ENCODE results near the gene RFTN1. TPM values are rescaled to one million over a fixed set of nuclear protein-coding genes. Genes with fewer than 3 reads are reported as not detected.
A peak's percentile ranks its signal among the peaks of the same experiment; 100 is the strongest.

Gene RFTN1
- total and polyA plus RNA-seq, 7 experiments from 2014 or later: 44.8 to 68.8 (median 53.2) TPM

- Mint-ChIP-seq H3K4me3 (no peak overlapping the region), H3K9me3 (peaks cover 0 to 10% (median 0%) of the 10 kb centered on the region in 11 donors), H3K4me1 (peaks cover 21 to 72% (median 54%) of the 10 kb centered on the region in 7 donors), H3K27me3 (no peaks in the 10 kb centered on the region), H3K27ac (peak overlapping the region in 3 of 9 donors; percentile 27 to 55 (median 34)), H3K36me3 (peaks cover 0 to 61% (median 29%) of the 10 kb centered on the region in 5 donors)
- CTCF ChIA-PET: interaction anchor here (1.3 kb wide), 1 partner anchor 11 kb away, joined by 5 read pairs; no protein-coding TSS in a partner anchor
- POLR2A ChIA-PET: interaction anchor here (0.5 to 1.0 kb wide), 2 partner anchors 33 to 45 kb away, joined by 3 read pairs; no protein-coding TSS in a partner anchor
- intact Hi-C loops (cut with micrococcal nuclease): no loop called here
- no peak overlapping the region for H3K27ac ChIP-seq (ENCODE audit: low read depth, low read length)
- H3K36me3 ChIP-seq (ENCODE audit: control insufficient read depth in 2 of 3, insufficient read depth in 3 of 3, low read length in 3 of 3): peaks cover 0 to 1% (median 0%) of the 10 kb centered on the region in 3 experiments
- no peaks in the 10 kb centered on the region for H3K4me1 ChIP-seq (ENCODE audit: control insufficient read depth in 2 of 2, insufficient read depth in 2 of 2, low read length in 2 of 2)
- no peaks in the 10 kb centered on the region for H3K27me3 ChIP-seq (ENCODE audit: control insufficient read depth in 2 of 2, insufficient read depth in 2 of 2, low read length in 2 of 2)
- no peak for ATAC-seq
- DNase-seq: no peak
- H3K4me3 ChIP-seq (ENCODE audit: low read length): no peak overlapping the region
- H3K9me3 ChIP-seq (ENCODE audit: control insufficient read depth in 2 of 3, low read length in 3 of 3): no peaks in the 10 kb centered on the region
Measured at GRCh38 chr3:16390581-16390980, 122.9 kb downstream of the RFTN1 start.

- peaks cover 0 to 63% (median 23%) of the 10 kb centered on the region in 5 donors for H3K36me3 Mint-ChIP-seq
- no peaks in the 10 kb centered on the region for H3K27me3 Mint-ChIP-seq
Measured at GRCh38 chr3:16388850-16389441, 124.6 kb downstream of the RFTN1 start.

GRCh38 chr3:16386561-16386960 is 126.9 kb downstream of the RFTN1 start:
- ChIA-PET CTCF (interaction anchor here (0.6 kb wide), 1 partner anchor 72 kb away, joined by 3 read pairs; no protein-coding TSS in a partner anchor), POLR2A (interaction anchor here (0.8 to 1.8 kb wide), 2 partner anchors 8 to 786 kb away, joined by 3 to 10 read pairs; no protein-coding TSS in a partner anchor)
- ATAC-seq: no peak
- intact Hi-C loops (cut with micrococcal nuclease): no loop called here
- Mint-ChIP-seq H3K36me3 (peaks cover 0 to 68% (median 32%) of the 10 kb centered on the region in 5 donors), H3K4me3 (peak overlapping the region in 5 of 10 donors; percentile 2 to 41 (median 21)), H3K27ac (peak overlapping the region in 6 of 9 donors; percentile 3 to 64 (median 58)), H3K9me3 (peaks cover 0 to 15% (median 2%) of the 10 kb centered on the region in 11 donors), H3K27me3 (no peaks in the 10 kb centered on the region), H3K4me1 (peaks cover 27 to 94% (median 62%) of the 10 kb centered on the region in 7 donors)
- Histone ChIP-seq H3K4me3 (ENCODE audit: low read length) (no peak overlapping the region), H3K9me3 (ENCODE audit: control insufficient read depth in 2 of 3, low read length in 3 of 3) (no peaks in the 10 kb centered on the region), H3K36me3 (ENCODE audit: control insufficient read depth in 2 of 3, insufficient read depth in 3 of 3, low read length in 3 of 3) (peaks cover 0 to 3% (median 0%) of the 10 kb centered on the region in 3 experiments), H3K27me3 (ENCODE audit: control insufficient read depth in 2 of 2, insufficient read depth in 2 of 2, low read length in 2 of 2) (no peaks in the 10 kb centered on the region), H3K27ac (ENCODE audit: low read depth, low read length) (no peak overlapping the region), H3K4me1 (ENCODE audit: control insufficient read depth in 2 of 2, insufficient read depth in 2 of 2, low read length in 2 of 2) (peaks cover 0 to 3% of the 10 kb centered on the region in 2 donors)
- no peak for DNase-seq

More at GRCh38 chr3:16388850-16389441, 124.6 kb downstream of the RFTN1 start:
- H3K4me3 Mint-ChIP-seq: no peak overlapping the region
- Histone ChIP-seq H3K9me3 (ENCODE audit: control insufficient read depth in 2 of 3, low read length in 3 of 3) (no peaks in the 10 kb centered on the region), H3K27me3 (ENCODE audit: control insufficient read depth in 2 of 2, insufficient read depth in 2 of 2, low read length in 2 of 2) (no peaks in the 10 kb centered on the region), H3K27ac (ENCODE audit: low read depth, low read length) (no peak overlapping the region), H3K4me3 (ENCODE audit: low read length) (no peak overlapping the region), H3K4me1 (ENCODE audit: control insufficient read depth in 2 of 2, insufficient read depth in 2 of 2, low read length in 2 of 2) (no peaks in the 10 kb centered on the region), H3K36me3 (ENCODE audit: control insufficient read depth in 2 of 3, insufficient read depth in 3 of 3, low read length in 3 of 3) (peaks cover 0 to 3% (median 0%) of the 10 kb centered on the region in 3 experiments)
- CTCF ChIA-PET: no interaction called here
- DNase-seq (no peak), ATAC-seq (no peak)
- POLR2A ChIA-PET: interaction anchor here (0.8 kb wide), 1 partner anchor 124 kb away, joined by 4 read pairs; no protein-coding TSS in a partner anchor
- peak overlapping the region in 2 of 9 donors; percentile 46 to 56 for H3K27ac Mint-ChIP-seq
- intact Hi-C loops (cut with micrococcal nuclease): no loop called here
- H3K9me3 Mint-ChIP-seq: peaks cover 0 to 10% (median 0%) of the 10 kb centered on the region in 11 donors
- H3K4me1 Mint-ChIP-seq: peaks cover 24 to 80% (median 54%) of the 10 kb centered on the region in 7 donors

GRCh38 chr3:16385151-16385550 is 128.3 kb downstream of the RFTN1 start:
- Mint-ChIP-seq H3K9me3 (peaks cover 0 to 17% (median 2%) of the 10 kb centered on the region in 11 donors), H3K4me1 (peaks cover 33 to 92% (median 62%) of the 10 kb centered on the region in 7 donors), H3K27me3 (no peaks in the 10 kb centered on the region), H3K27ac (peak overlapping the region in 4 of 9 donors; percentile 3 to 71 (median 40)), H3K4me3 (no peak overlapping the region), H3K36me3 (peaks cover 0 to 71% (median 38%) of the 10 kb centered on the region in 5 donors)
- Histone ChIP-seq H3K27ac (ENCODE audit: low read depth, low read length) (no peak overlapping the region), H3K4me3 (ENCODE audit: low read length) (no peak overlapping the region), H3K4me1 (ENCODE audit: control insufficient read depth in 2 of 2, insufficient read depth in 2 of 2, low read length in 2 of 2) (peaks cover 0 to 7% of the 10 kb centered on the region in 2 donors), H3K9me3 (ENCODE audit: control insufficient read depth in 2 of 3, low read length in 3 of 3) (no peaks in the 10 kb centered on the region), H3K36me3 (ENCODE audit: control insufficient read depth in 2 of 3, insufficient read depth in 3 of 3, low read length in 3 of 3) (peaks cover 0 to 3% (median 0%) of the 10 kb centered on the region in 3 experiments), H3K27me3 (ENCODE audit: control insufficient read depth in 2 of 2, insufficient read depth in 2 of 2, low read length in 2 of 2) (no peaks in the 10 kb centered on the region)
- DNase-seq: no peak
- intact Hi-C loops (cut with micrococcal nuclease): no loop called here
- POLR2A ChIA-PET: no interaction called here
- CTCF ChIA-PET: interaction anchor here (0.6 kb wide), 1 partner anchor 113 kb away, joined by 5 read pairs; no protein-coding TSS in a partner anchor
- no peak for ATAC-seq

GRCh38 chr3:16383864-16384263 is 129.6 kb downstream of the RFTN1 start:
- H3K27ac ChIP-seq (ENCODE audit: low read depth, low read length): no peak overlapping the region
- CTCF ChIA-PET: no interaction called here

GRCh38 chr3:16382845-16383244 is 130.7 kb downstream of the RFTN1 start:
- peaks cover 0 to 20% (median 4%) of the 10 kb centered on the region in 11 donors for H3K9me3 Mint-ChIP-seq
- DNase-seq: no peak
- Histone ChIP-seq H3K4me3 (ENCODE audit: low read length) (no peak overlapping the region), H3K27ac (ENCODE audit: low read depth, low read length) (no peak overlapping the region), H3K27me3 (ENCODE audit: control insufficient read depth in 2 of 2, insufficient read depth in 2 of 2, low read length in 2 of 2) (no peaks in the 10 kb centered on the region), H3K36me3 (ENCODE audit: control insufficient read depth in 2 of 3, insufficient read depth in 3 of 3, low read length in 3 of 3) (peaks cover 0 to 3% (median 0%) of the 10 kb centered on the region in 3 experiments), H3K4me1 (ENCODE audit: control insufficient read depth in 2 of 2, insufficient read depth in 2 of 2, low read length in 2 of 2) (peaks cover 14 to 22% of the 10 kb centered on the region in 2 donors), H3K9me3 (ENCODE audit: control insufficient read depth in 2 of 3, low read length in 3 of 3) (no peaks in the 10 kb centered on the region)
- H3K4me3 Mint-ChIP-seq: peak overlapping the region in 3 of 10 donors; percentile 14 to 51 (median 39)
- H3K4me1 Mint-ChIP-seq: peaks cover 39 to 93% (median 66%) of the 10 kb centered on the region in 7 donors
- no peak for ATAC-seq
- POLR2A ChIA-PET: interaction anchor here (0.8 to 1.8 kb wide), 3 partner anchors 16 to 98 kb away, joined by 3 to 4 read pairs (median 4); no protein-coding TSS in a partner anchor
- peaks cover 0 to 74% (median 25%) of the 10 kb centered on the region in 5 donors for H3K36me3 Mint-ChIP-seq
- peak overlapping the region; percentile 23 to 88 (median 59) for H3K27ac Mint-ChIP-seq
- intact Hi-C loops (cut with micrococcal nuclease): no loop called here
- no peaks in the 10 kb centered on the region for H3K27me3 Mint-ChIP-seq
- CTCF ChIA-PET: interaction anchor here (0.9 kb wide), 1 partner anchor 12 kb away, joined by 3 read pairs; no protein-coding TSS in a partner anchor

More at GRCh38 chr3:16383864-16384263, 129.6 kb downstream of the RFTN1 start:
- no peaks in the 10 kb centered on the region for H3K27me3 Mint-ChIP-seq
- no peaks in the 10 kb centered on the region for H3K27me3 ChIP-seq (ENCODE audit: control insufficient read depth in 2 of 2, insufficient read depth in 2 of 2, low read length in 2 of 2)
- H3K36me3 Mint-ChIP-seq: peaks cover 0 to 70% (median 27%) of the 10 kb centered on the region in 5 donors
- H3K9me3 ChIP-seq (ENCODE audit: control insufficient read depth in 2 of 3, low read length in 3 of 3): no peaks in the 10 kb centered on the region
- intact Hi-C loops (cut with micrococcal nuclease): no loop called here
- H3K4me3 ChIP-seq (ENCODE audit: low read length): no peak overlapping the region
- H3K9me3 Mint-ChIP-seq: peaks cover 0 to 17% (median 3%) of the 10 kb centered on the region in 11 donors
- peak overlapping the region in 1 of 10 donors; percentile 46 for H3K4me3 Mint-ChIP-seq
- peaks cover 4 to 12% of the 10 kb centered on the region in 2 donors for H3K4me1 ChIP-seq (ENCODE audit: control insufficient read depth in 2 of 2, insufficient read depth in 2 of 2, low read length in 2 of 2)
- DNase-seq: no peak
- peak overlapping the region in 2 of 9 donors; percentile 2 to 23 for H3K27ac Mint-ChIP-seq
- POLR2A ChIA-PET: no interaction called here
- peaks cover 33 to 92% (median 63%) of the 10 kb centered on the region in 7 donors for H3K4me1 Mint-ChIP-seq
- peaks cover 0 to 3% (median 0%) of the 10 kb centered on the region in 3 experiments for H3K36me3 ChIP-seq (ENCODE audit: control insufficient read depth in 2 of 3, insufficient read depth in 3 of 3, low read length in 3 of 3)
- ATAC-seq: no peak

Measured in naive thymus-derived CD4-positive, alpha-beta T cell (primary cell).